ENCODE results near the gene BAZ2B. TPM values are rescaled to one million over a fixed set of nuclear protein-coding genes. Genes with fewer than 3 reads are reported as not detected.
"Not testable (repeated sequence)": the region's sequence is repeated elsewhere in the genome, so short reads cannot be mapped to it uniquely, and the experiment has no call there.

Gene BAZ2B
- total and polyA plus RNA-seq, 12 donors, result 18.9 to 137 (median 68.0) TPM

- no peak overlapping the region for H3K27ac ChIP-seq
- H3K4me3 ChIP-seq, result no peak overlapping the region
- intact Hi-C loops (cut with DNase I), result no loop called here
- DNase-seq, result no peak
- H3K4me1 ChIP-seq (replicated peaks in 1 of 2), result no peaks in the 10 kb centered on the region
- 63 to 73% (median 69%) methylated on average over 4 of the region's 4 CpGs for WGBS, 4 donors
- H3K9me3 ChIP-seq (replicated peaks in 1 of 3), result peaks cover 0 to 11% (median 0%) of the 10 kb centered on the region in 3 donors
- no peaks in the 10 kb centered on the region for H3K27me3 ChIP-seq
- no peaks in the 10 kb centered on the region for H3K36me3 ChIP-seq (replicated peaks in 1 of 2)
- TF ChIP-seq, protein P1, sequence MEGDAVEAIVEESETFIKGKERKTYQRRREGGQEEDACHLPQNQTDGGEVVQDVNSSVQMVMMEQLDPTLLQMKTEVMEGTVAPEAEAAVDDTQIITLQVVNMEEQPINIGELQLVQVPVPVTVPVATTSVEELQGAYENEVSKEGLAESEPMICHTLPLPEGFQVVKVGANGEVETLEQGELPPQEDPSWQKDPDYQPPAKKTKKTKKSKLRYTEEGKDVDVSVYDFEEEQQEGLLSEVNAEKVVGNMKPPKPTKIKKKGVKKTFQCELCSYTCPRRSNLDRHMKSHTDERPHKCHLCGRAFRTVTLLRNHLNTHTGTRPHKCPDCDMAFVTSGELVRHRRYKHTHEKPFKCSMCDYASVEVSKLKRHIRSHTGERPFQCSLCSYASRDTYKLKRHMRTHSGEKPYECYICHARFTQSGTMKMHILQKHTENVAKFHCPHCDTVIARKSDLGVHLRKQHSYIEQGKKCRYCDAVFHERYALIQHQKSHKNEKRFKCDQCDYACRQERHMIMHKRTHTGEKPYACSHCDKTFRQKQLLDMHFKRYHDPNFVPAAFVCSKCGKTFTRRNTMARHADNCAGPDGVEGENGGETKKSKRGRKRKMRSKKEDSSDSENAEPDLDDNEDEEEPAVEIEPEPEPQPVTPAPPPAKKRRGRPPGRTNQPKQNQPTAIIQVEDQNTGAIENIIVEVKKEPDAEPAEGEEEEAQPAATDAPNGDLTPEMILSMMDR (IDR thresholded peaks at IDR 0.05), result no peak
- TF ChIP-seq POLR2A (IDR thresholded peaks at IDR 0.05), result no peak
Measured at GRCh38 chr2:159637988-159638501, 21.7 kb upstream of the BAZ2B start.

DNA sequence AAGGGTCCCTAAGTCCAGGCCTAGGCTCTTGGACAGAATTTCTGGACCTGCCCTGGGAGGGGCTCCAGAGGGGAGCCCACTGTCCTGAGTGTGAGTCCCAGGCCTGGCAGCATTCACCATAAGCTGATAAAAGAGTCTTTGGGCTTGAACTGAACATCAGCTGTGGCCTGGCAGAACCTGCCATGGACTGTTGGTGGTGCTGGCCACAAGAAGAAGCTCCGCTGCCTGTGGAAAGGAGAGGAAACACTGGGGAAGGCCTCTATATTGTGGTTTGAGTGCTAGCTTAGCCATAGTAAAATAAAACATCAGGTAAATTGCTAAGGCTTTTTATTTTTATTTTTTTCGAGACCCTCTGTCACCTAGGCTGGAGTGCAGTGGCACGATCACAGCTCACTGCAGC is 20.9 kb upstream of the BAZ2B start:
- WGBS, 4 donors, result 94 to 98% (median 97%) methylated on average over 3 of the region's 3 CpGs
- intact Hi-C loops (cut with DNase I), result no loop called here

DNA sequence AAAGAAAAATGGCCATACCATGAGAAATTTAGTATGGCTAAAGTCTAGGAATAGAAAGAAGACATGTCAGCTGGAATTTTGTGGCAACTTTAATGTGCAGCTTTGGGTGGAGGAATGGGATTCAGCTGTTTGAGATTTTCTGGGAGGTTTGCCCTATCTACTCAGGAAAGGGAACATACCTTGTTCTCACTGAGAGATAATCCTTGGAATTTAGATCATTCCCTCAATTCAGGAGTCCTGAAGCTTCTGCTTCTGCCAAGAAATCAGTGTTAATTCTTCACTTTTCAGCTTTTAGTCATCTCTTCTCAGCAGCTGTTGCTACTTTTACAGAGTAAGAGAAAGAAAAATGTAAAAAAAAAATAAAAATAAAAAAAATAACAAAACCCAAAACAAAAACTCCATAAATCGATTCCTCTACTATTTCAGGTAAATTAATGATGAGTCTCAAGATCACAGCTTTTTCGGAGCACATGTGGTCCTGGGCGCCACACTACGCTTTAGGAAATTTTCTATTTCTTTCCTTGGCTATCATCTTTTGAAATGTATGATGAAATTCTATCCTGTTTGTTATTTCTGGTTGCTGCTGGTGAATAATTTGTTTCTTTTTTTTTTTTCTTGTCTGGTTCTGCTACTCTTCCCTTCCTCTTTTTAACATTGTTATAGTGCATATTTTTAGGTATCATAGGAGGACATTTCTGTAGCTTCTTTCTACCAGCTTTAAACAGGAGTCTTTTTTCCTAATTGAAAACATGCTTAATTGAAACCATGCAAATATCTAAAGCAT is 18.9 kb upstream of the BAZ2B start:
- no peak overlapping the region for H3K4me3 ChIP-seq
- 62 to 74% (median 68%) methylated on average over 4 of the region's 4 CpGs for WGBS, 4 donors
- TF ChIP-seq, protein P1 (IDR thresholded peaks at IDR 0.05), result no peak
- no peak for TF ChIP-seq POLR2A (IDR thresholded peaks at IDR 0.05)
- no peak overlapping the region for H3K27ac ChIP-seq
- no peaks in the 10 kb centered on the region for H3K27me3 ChIP-seq
- DNase-seq, result no peak
- H3K9me3 ChIP-seq (replicated peaks in 1 of 3), result peaks cover 0 to 11% (median 0%) of the 10 kb centered on the region in 3 donors
- intact Hi-C loops (cut with DNase I), result no loop called here
- no peaks in the 10 kb centered on the region for H3K36me3 ChIP-seq (replicated peaks in 1 of 2)
- no peaks in the 10 kb centered on the region for H3K4me1 ChIP-seq (replicated peaks in 1 of 2)

More for the DNA sequence above, 20.9 kb upstream of the BAZ2B start:
- Histone ChIP-seq H3K4me3 (no peak overlapping the region), H3K27me3 (no peaks in the 10 kb centered on the region), H3K9me3 (replicated peaks in 1 of 3) (peaks cover 0 to 11% (median 0%) of the 10 kb centered on the region in 3 donors), H3K27ac (no peak overlapping the region), H3K4me1 (replicated peaks in 1 of 2) (no peaks in the 10 kb centered on the region), H3K36me3 (replicated peaks in 1 of 2) (no peaks in the 10 kb centered on the region)
- TF ChIP-seq, protein P1 (IDR thresholded peaks at IDR 0.05), result no peak
- no peak for TF ChIP-seq POLR2A (IDR thresholded peaks at IDR 0.05)
- DNase-seq, result no peak

- TF ChIP-seq, protein P1 (IDR thresholded peaks at IDR 0.05), result no peak
- no peak for TF ChIP-seq POLR2A (IDR thresholded peaks at IDR 0.05)
- no peaks in the 10 kb centered on the region for H3K27me3 ChIP-seq
- H3K27ac ChIP-seq, result no peak overlapping the region
- WGBS, 4 donors, result 93 to 99% (median 95%) methylated on average over 2 of the region's 2 CpGs
- no peak overlapping the region for H3K4me3 ChIP-seq
- intact Hi-C loops (cut with DNase I), result no loop called here
- H3K36me3 ChIP-seq (replicated peaks in 1 of 2), result no peaks in the 10 kb centered on the region
- H3K4me1 ChIP-seq (replicated peaks in 1 of 2), result no peaks in the 10 kb centered on the region
- no peak for DNase-seq
- H3K9me3 ChIP-seq (replicated peaks in 1 of 3), result no peaks in the 10 kb centered on the region
Measured at GRCh38 chr2:159633219-159633618, 16.9 kb upstream of the BAZ2B start.

DNA sequence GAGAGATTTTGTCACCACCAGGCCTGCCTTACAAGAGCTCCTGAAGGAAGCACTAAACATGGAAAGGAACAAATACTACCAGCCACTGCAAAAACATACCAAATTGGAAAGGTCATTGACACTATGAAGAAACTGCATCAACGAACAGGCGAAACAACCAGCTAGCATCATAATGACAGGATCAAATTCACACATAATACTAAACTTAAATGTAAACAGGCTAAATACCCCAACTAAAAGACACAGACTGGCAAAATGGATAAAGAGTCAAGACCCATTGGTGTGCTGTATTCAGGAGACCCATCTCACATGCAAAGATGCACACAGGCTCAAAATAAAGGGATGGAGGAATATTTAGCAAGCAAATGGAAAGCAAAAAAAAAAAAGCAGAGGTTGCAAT is 9.3 kb upstream of the BAZ2B start:
- H3K4me3 ChIP-seq; H3K4me1 ChIP-seq (replicated peaks in 1 of 2); H3K36me3 ChIP-seq (replicated peaks in 1 of 2); H3K27ac ChIP-seq; DNase-seq; H3K27me3 ChIP-seq; H3K9me3 ChIP-seq (replicated peaks in 1 of 3): not testable (repeated sequence)
- WGBS, 4 donors, result 88 to 100% (median 97%) methylated on average over 2 of the region's 2 CpGs
- intact Hi-C loops (cut with DNase I), result loop anchor here in 1 of 2 donors (10.0 kb wide), 1 partner anchor 69 kb away; no protein-coding TSS in a partner anchor

All from adrenal gland (tissue), 12 donors.